Middle frontal gyrus (tissue), 1 donor: ENCODE measurements around the gene MAGEA10.
"Not testable (repeated sequence)": the region's sequence is repeated elsewhere in the genome, so short reads cannot be mapped to it uniquely, and the experiment has no call there.

Experiments
- DNase-seq: peaks from one replicate; pipeline ENCODE4 v3.0.0-alpha.2; 2015; ENCODE audit warnings: low spot score; ENCODE audit errors: extremely low spot score

Gene MAGEA10

DNA sequence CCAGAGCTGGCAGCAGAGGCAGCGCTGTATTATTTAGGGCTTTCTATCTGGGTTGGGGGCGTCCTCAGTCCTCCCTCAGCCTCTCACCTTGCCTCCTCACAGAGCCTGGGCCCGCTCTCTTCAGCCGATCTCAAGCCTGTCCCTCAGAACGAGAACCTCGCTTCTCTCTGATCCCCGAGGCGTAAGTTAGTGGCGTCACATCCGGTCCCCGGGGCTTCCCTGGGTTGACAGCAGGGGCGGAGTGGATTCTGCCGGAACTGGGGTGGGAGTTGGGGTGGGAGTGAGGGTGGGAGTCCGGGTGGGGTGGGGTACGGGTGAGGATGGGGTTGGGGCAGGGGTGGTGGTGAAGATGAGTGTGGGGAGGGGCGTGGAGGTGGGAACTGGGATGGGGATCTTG lies at the start of gene MAGEA10:
Gene MAGEA10 (minus strand): TSS at position 190 of the 397 bp plus-strand sequence. CDS start 2,957 bp downstream, outside the sequence.
- no peak for DNase-seq

DNA sequence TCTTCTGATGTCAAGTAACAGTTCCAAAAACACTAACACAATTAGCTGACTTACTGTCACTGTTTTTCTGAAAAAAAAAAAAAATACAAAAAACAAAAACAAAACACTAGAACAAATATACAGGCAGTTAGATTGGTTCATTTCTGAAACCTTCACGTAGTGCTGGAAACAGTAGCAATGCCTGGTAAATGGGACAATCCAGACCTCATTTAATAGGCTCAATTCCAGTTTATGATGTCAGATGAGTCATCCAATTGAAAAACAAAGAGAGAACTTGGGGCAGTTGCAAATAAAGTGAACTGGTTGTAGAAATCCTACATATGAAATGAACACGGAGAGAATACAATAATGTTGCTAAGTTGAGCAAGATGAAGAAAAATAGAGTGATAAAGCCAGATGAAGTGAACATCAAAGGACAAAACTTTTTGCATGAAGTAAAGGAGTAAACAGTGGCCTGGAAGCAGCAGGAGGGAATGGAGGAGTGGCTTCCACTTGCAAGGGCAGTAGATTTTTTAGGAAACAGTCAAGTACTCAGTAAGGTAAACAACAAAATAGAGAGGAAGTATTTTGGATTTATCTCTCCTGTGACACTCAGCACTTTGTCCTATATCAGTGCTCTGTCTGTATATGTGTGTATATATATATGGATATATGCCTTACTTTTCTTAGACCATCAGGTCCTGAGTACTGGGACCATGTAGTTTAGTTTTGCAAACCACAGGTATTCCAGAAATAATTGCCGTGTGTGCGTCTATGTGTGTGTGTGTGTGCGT lies 39.3 kb upstream of the MAGEA10 start:
- DNase-seq = no peak

DNA sequence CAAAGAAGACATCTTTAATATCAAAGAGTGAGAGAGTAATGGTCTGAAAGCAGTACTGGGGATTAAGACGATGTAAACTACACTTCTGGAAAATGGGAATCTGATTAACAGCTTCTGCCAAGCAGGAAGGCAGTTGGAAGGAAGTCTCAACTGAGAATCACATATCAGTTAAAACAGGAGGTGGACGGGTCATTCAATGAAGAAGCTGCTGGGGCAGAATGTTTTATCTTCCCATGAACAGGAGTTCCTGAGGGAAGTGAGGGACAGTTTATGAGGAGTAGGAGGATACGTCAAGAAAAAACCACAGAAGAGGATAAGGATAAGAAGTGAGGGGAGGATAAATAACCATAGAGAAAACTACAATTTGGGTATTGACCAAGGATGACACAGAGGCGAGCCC lies 38.7 kb upstream of the MAGEA10 start:
- no peak for DNase-seq

DNA sequence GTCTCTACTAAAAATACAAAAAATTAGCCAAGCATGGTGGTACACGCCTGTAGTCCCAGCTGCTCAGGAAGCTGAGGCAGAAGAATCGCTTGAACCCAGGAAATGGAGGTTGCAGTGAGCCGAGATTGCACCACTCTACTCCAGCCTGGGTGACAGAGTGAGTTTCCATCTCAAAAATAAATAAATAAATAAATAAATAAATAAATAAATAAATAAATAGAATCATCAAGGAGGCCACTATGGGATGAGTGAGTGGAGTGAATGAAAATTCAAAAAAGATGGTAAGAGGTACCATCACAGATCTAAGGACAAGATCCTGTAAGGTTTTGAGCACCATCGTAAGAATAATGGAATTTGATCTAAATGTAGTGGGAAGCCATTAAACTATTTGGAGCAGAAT lies 37.5 kb upstream of the MAGEA10 start:
- not testable (repeated sequence) for DNase-seq

DNA sequence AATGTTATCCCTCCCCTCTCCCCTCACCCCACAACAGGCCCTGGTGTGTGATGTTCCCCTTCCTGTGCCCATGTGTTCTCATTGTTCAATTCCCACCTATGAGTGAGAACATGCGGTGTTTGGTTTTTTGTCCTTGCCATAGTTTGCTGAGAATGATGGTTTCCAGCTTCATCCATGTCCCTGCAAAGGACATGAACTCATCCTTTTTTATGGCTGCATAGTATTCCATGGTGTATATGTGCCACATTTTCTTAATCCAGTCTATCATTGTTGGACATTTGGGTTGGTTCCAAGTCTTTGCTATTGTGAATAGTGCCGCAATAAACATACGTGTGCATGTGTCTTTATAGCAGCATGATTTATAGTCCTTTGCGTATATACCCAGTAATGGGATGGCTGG lies 35.5 kb upstream of the MAGEA10 start:
- not testable (repeated sequence) for DNase-seq

DNA sequence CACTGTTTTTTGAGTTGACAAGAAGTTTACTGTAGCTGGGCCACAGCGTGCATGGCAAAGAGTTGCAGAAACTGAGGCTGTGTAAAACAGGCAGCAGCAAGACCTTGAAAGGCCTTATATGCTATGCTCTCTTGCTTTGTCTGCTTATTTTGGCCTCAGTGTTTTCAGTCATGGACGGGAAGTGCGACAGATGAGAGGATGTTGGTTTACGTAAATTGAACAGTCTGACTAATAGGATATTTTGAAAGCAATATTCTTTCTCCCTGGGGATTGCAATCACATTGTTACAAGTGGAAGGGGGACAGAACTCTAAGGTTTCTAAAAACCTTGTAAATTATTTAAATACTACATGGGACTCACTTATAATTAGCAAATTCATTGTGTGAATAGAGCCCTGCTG lies 32.2 kb upstream of the MAGEA10 start:
- no peak for DNase-seq

DNA sequence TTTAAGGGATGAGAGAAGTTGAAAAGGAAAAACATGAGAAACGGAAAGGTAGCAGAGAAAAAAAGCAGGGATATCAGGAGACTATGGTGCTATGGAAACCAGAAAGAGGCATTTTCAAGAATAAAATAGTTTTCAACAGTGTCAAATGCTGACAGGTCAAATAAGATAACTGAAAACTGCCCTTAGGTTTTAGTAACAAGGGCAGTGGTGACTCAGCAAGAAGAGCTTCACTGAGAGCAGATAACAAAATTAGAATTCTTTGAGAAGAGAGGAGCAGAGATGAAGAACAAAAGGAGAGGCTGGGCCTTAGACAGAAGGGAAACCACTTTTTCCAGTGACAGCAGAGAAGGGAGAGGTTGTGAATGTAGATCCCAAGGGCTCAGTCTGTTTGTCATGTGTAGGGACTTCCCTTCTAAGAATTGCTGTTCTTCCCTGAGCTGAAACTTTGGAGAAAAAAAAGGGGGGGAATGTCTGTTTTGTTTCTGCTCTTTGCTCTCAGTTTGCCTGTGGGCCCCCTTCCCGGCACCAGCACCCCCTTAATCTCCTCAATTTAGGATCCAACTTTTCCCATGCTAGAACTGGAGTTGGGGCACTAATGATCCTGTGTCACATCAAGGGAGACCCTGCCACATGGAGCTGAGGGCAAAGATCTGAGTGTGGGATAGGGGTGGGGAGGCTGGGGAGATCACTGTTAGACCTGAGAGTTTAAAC lies 26.8 kb upstream of the MAGEA10 start:
- DNase-seq = no peak

DNA sequence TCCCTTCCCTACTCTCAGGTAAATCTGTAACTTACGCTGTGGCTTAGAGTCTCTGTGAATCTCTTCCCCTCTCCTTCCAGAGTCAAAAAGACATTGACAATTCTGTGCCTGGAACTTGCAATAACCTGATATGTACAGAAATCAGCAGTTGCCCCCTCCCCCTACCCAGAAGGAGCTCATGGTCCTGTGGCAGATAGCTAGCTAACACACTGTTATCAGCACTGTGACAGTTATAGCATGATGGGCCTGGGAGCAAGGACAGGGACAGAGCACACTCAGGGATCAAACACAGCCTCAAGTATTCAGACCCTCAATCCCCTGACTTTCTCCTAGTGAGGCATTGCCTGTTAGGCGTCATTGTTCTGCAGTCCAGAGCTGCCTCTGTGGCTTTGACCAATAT lies 18.7 kb upstream of the MAGEA10 start:
- DNase-seq = no peak

DNA sequence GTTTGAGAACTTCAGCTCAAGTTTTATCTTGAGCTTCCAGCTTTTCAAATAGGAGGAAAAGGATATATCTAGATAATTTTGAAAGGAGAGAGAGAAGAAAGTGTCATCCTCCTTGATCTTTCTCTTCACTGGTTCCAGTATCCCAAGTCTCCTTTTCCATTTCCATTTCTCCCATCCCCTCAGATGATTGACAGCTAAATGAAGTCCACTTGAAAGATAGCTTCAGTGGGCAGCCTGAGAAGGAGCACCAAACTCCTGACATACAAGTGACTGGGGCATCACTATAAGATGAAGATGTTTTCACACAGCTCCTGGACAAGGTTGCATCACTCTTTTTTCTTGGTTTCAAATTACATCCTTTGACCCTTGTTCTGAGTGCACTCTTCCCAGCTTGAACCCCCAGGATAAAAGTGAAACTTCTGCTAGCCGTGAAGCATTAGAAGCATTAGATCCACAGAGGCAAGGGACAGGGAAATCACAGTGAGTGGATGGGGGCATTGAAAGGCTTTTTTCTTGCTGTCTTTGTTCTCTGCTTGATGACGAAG lies 17.5 kb upstream of the MAGEA10 start:
- no peak for DNase-seq

DNA sequence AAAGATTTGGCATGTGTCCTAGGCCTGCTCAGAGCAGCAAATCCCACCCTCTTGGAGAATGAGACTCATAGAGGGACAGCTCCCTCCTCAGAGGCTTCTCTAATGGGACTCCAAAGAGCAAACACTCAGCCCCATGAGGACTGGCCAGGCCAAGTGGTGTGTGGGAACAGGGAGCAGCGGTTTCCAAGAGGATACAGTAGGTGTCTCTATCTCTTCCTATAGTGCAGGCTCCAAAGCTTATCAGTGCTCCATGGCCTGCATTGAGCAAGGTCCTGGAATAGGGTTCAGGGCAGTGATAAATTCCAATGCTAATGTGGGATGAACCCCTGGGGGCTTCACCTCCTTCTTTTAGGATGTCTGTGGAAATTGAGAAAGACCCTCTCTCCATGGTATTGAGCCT lies 15.7 kb upstream of the MAGEA10 start:
- no peak for DNase-seq

DNA sequence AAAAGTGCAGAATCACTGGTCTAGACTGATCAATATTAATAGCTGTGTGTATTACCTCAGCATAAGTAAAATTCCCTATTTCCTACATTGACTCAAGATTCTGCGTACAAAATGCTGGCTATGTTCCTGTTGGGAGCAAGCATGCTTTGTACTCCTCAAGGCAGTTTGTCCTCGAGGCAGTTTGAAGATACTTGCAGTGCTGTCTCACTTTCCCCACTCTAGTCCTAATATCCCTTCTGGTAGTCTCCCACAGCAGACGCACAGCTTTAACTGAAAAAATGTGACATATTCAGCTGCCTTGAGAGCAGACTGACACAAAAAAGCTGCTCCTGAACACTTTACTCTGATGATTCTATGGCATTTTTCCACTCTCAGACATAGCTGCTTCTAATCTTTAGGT lies 12.9 kb upstream of the MAGEA10 start:
- no peak for DNase-seq

DNA sequence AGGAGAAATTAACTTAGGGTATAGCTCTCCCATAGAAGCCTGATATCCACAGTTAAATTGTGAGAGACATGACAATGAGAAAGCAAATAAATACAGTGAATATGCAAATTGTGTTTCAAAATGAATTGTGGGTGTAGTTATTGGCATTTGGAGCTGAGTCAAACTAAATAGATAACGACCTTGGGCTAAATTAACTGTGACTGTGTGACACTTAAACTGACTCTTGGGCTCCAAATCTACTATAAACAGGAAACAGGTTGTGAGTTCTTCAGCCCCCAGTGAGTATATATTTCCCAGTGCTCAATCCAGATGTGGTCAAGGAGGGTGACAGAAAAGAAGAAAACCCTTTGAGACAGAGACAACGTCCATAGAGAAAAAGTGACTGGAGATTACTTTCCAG lies 11.3 kb upstream of the MAGEA10 start:
- DNase-seq = no peak

DNA sequence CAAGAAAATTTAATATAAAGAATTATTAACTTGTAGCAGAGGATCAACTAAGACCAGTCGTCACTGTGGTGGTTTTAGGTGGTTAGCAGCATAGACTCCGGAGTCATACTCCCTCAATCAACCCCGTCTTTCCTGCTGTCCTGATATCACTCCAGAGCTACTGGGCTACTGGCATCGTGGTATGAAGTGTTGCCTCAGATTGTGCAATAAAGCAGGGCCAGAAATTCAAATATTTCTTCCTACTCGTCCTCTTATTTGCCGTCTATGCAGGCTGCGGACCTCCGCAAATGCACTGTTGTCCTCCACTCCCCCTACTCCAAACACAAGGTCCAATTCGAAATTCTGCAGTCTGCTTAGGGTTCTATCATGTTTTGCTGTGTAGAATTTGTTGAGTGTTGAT lies 1.2 kb upstream of the MAGEA10 start:
- DNase-seq = no peak

DNA sequence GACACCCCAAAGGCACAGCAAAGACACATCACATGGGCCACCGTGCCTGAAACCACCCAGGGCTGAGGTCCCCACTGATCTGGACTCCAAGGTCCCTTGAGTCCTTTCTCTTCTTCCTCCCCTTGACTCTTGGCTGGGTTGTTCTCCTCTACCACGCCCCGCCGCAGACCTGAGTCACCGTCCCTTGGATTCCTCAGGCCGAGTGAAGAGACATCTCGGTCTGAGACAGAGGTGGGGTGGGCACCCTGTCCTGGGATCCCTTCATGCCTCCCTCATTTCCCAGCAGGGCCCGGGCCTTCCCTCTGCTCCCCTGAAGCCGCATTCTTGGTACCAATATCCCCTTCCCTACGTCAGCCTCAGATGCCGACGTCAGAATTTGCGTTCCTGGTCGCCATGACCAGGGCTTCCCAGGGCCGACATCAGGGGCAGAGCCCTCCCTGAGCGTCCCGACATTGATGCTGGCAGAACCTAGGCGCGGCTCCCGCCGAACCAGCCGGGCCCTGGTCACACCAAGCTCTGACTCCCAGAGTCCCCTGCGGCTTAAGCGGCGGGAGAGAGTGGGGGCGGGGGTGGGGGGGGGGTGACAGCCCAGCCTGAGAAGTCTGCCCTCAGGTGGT lies 498 bp downstream of the MAGEA10 start:
- DNase-seq = no peak

DNA sequence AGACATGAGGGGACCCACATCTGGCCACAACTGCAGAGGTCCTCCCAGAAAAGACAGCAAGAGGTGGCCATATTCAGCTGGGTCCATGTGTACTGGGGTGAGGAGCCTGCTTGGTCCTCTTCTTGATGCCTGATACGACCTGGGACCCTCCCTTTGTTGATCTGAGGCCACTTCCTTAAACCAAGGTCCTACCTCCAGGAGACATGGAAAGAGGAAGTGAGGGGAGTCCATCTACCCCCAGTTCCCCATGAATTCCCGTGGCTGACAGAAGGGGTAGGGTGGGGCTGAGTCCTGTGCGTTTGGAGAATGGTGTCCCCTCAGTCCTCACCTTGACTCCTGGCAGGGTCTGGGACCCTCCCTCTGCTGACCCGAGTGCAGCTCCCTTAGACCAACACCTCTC lies 2.1 kb downstream of the MAGEA10 start:
- no peak for DNase-seq

DNA sequence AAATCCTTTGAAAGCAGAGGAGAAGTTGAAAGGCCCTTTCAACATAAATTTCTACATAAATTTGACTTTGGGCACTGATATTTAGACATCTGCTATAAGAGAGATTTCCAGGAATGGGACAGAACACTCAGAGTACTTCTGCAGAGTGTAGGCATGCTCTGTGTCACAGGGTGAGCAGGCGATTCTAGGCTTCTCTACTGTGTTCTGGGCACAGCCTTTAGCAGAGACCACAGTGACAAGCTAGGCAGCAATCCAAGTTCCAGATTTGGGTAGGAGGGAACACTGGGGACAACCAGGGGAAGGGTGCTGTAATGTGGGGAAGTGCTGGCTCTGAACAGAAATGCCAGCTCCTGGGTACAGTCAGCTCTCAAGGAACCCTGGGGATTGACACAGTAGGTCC lies 6.9 kb downstream of the MAGEA10 start:
- DNase-seq = no peak

DNA sequence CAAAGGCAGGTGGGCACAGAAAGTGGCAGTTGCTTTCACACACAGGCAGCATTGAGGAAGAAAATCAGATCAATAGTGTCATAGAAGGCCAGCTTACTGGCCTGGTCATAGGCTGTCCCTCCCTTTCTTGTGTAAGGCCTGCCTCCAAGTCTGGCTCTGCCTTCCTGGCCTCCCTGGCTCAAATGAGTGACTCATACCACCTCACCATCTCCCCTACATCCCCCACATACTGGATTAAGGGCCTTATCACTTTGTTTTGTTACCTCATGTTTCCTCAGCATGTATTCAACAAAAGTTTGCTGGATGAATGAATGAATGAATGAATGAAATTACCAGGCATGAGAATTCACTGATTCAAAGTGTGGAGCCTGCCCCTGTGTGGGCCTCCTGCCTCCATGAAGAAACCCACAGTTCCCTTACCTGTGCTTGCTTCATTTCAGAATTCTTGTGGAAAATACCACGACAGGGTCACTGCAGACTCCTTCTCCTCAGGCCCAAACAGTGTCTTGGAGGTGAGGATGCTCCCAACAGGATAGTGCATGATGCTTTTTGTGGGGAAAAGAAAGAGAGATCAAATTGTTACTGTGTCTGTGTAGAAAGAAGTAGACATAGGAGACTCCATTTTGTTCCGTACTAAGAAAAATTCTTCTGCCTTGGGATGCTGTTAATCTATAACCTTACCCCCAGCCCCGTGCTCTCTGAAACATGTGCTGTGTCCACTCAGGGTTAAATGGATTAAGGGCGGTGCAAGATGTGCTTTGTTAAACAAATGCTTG lies 9.1 kb downstream of the MAGEA10 start:
- DNase-seq = not testable (repeated sequence)

DNA sequence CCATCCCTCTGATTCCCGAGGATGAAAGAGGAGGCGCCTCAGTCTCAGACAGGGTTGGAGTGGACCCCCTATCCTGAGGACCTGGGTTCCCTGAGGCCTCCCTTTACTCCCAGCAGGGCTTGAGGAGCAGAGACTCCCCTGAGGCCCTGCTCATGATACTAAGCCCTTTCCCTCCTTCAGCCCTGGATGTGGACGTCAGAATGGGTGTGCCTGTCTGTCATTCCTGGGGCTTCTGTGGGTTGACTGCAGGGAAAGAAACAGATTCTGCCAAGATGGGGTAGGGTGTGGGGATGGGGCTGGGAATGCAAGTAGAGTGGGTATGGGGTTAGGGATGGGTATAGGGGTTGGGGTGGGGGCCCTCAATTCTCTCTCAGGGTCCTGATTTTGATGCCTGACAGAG lies 21.1 kb downstream of the MAGEA10 start:
- no peak for DNase-seq

DNA sequence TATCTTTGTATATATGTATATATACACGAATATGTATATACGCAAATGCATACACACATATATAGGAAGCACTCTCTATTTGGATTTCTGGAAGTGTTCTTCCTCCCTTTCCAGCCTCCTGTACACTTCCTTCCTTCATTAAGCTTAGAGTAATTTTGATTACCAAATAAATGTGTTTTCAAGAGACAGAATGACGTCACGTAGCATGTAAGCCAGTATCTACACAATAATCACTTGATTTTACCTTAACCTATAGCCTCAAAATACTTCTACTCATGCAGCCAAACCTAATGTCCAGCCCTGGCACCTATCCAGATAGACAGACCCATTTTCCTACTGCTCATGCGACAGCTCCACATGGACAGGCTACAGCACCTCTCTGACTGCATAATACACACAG lies 29.9 kb downstream of the MAGEA10 start:
- DNase-seq = no peak

DNA sequence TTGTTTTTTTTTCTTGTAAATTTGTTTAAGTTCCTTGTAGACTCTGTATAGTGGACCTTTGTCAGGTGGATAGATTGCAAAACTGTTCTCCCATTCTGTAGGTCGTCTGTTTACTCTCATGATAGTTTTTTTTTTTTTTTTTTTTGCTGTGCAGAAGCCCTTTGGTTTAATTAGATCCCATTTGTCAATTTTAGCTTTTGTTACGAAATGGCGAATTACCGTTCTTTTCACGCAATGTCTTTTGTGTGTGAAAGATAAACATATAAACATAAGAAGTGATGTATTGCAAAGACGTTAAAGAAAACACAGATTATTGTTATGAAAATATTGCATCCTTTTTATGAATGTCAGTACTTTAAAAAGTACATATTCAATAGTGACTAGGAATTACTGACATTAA lies 34.5 kb downstream of the MAGEA10 start:
- DNase-seq = no peak

DNA sequence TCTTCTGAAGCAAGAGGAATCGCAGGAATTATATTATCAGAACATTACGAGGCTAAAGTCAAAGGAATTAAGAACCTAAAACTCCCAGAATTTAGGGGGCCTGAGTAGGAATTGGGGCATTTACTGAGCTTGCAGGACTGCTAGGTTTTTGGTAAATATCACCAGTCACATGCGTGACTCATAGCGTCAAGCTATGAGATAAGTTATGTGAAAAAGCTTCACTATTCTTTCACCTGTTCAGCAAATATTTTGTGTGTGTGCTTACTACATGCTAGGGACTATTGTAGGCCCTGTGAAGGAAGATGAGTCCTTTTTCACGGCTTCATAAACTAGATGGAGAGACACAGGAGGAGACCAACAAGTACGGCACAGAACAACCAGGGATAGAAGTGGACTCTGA lies 52.2 kb downstream of the MAGEA10 start:
- no peak for DNase-seq
